ENCODE measurements around the gene CACTIN. TPM values are rescaled to one million over a fixed set of nuclear protein-coding genes. Genes with fewer than 3 reads are reported as not detected.
A peak's percentile ranks its signal among the peaks of the same experiment; 100 is the strongest.
"Not testable (repeated sequence)": the region's sequence is repeated elsewhere in the genome, so short reads cannot be mapped to it uniquely, and the experiment has no call there.

The CACTIN gene
- 10.7 TPM for total RNA-seq
- long read RNA-seq, transcript CACTIN-203 (10 exons, 3,612 nt): major isoform, 9 of 18 reads
- long read RNA-seq, partial matches to known transcripts: 2 of 18 reads
- long read RNA-seq, other reads (novel, unspliced or antisense): 7 of 18 reads

GRCh38 chr19:3626473-3627350 lies at the start of gene CACTIN:
Gene CACTIN, minus strand, starts transcription at chr19:3626790. Its CDS starts 28 bp downstream, at chr19:3626762.
- intact Hi-C loops (cut with DNase I): no loop called here
- peak; percentile 99 for DNase-seq (ENCODE audit: low spot score)

GRCh38 chr19:3674784-3675543 lies 48.4 kb upstream of the CACTIN start:
- DNase-seq (ENCODE audit: low spot score): no peak
- intact Hi-C loops (cut with DNase I): no loop called here

GRCh38 chr19:3673506-3674439 lies 47.2 kb upstream of the CACTIN start:
- no peak for DNase-seq (ENCODE audit: low spot score)
- intact Hi-C loops (cut with DNase I): no loop called here

DNA sequence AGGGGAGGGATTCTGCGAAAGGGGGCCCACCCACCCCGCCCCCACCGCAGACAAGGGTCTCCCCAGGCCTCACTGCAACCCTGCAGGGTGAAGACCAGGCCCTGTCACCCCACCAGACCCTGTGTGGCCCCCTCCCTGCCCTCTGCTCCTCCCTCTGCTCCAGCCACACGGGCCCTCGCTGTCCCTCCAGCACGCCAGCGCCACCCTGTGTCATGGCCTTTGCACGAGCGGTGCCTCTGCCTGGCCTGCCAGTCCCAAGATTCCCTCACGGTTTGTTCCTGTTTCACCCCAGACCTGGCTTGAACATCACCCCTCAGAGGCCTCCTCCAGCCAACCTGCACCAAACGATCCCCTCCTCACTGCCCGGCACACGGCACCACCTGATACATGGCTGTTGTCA lies 46.4 kb upstream of the CACTIN start:
- DNase-seq (ENCODE audit: low spot score): no peak

DNA sequence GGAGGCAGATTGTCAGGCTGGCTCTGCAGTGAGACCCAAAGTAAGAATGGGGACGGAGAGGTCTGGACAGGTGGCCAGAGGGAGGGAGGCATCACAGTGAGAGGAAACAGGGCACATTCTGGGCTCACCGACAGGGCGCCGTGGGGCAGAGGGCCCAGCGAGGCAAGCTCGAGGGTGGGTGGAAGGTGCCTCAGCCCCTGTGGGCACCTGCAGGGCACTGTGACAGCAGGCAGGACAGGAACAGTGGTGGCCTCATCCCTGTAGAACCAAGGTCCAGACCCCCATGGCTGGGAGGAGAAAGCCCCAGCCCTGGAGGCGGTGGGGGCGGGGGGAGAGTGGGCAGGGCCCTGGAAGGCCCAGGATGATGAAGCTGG lies 46.0 kb upstream of the CACTIN start:
- intact Hi-C loops (cut with DNase I): loop anchor here (1.0 kb wide), 1 partner anchor 26 kb away; no protein-coding TSS in a partner anchor
- DNase-seq (ENCODE audit: low spot score): no peak

More for the DNA sequence above, 46.4 kb upstream of the CACTIN start:
- intact Hi-C loops (cut with DNase I): loop anchor here (1.0 kb wide), 1 partner anchor 25 kb away; no protein-coding TSS in a partner anchor

- intact Hi-C loops (cut with DNase I): loop anchor here (1.0 kb wide), 1 partner anchor 26 kb away; no protein-coding TSS in a partner anchor
- DNase-seq (ENCODE audit: low spot score): no peak
Measured at GRCh38 chr19:3671680-3672574, 45.3 kb upstream of the CACTIN start.

DNA sequence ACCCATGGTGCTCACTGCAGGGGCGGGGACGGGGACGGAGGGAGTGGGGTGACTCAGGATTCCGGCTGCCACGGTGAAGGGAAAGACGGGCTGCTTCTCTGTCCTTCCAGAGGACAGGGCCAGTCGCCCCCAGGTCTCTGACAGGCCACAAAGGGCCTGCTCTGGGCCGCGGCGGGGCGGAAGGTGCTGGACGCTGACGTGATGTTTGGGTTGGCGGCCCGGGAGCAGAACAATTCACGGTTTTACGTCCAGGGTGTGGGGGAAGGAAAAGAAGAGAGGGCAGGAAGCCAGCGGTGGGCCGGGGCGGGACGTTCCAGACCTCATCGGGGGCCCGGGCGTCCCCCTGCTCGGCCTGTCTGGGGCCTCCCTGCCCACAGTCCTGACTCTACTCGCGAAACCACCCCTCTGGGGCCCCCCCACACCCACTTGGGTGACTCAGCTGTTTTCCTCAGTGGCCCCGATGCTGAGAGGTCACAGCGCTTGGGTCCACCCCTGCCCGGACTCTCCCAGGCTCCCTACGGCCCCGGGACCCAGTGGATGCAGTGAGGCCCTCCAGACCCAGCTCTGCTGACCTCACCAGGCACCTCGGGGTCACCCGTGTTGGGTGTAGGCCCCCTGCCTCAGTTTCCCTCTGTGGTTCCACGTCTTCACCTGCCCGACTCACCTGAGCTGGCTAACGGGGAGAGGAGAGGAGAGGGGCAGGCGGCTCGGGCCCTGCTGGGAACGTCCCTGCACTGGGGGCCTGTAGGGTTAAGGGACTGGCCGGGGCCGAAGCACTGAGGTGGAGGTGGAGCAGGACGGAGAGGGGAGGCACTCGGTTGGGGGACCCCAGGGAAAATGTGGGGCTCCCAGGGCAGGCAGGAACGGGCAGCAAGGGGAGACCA lies 44.4 kb upstream of the CACTIN start:
- DNase-seq (ENCODE audit: low spot score): peak; percentile 90
- intact Hi-C loops (cut with DNase I): no loop called here

GRCh38 chr19:3669947-3670795 lies 43.6 kb upstream of the CACTIN start:
- intact Hi-C loops (cut with DNase I): loop anchor here (5.0 kb wide), 1 partner anchor 537 kb away; no protein-coding TSS in a partner anchor
- peak; percentile 84 for DNase-seq (ENCODE audit: low spot score)

- DNase-seq (ENCODE audit: low spot score): no peak
- intact Hi-C loops (cut with DNase I): loop anchor here (5.0 kb wide), 1 partner anchor 538 kb away; no protein-coding TSS in a partner anchor
Measured at GRCh38 chr19:3669082-3669946, 42.7 kb upstream of the CACTIN start.

- intact Hi-C loops (cut with DNase I): loop anchor here (5.0 kb wide), 1 partner anchor 539 kb away; no protein-coding TSS in a partner anchor
- DNase-seq (ENCODE audit: low spot score): no peak
Measured at GRCh38 chr19:3668331-3669081, 41.9 kb upstream of the CACTIN start.

DNA sequence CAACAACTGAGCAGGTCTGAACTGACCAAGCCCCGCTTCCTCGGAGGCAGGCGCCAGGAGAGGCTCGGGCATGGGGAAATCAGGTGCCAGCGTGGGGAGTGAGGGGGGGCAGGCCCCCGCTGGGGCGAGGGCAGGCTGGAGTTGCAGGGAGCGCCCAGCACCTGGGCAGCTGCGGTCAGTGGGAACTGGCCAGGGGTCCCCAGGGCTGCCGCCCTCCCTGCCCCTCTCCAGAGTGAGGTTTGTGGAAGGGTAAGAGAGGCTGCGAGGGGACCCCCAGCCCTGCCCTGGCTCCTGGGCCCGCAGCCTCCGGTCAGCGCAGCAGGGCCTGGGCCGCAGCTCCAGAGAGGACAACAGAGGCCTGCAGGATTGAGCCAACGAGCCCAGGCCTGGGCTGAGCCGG lies 41.2 kb upstream of the CACTIN start:
- no peak for DNase-seq (ENCODE audit: low spot score)
- intact Hi-C loops (cut with DNase I): loop anchor here (2.0 to 5.0 kb wide), 2 partner anchors 33 to 540 kb away; partner anchors contain the start of gene PIP5K1C

GRCh38 chr19:3667037-3667638 lies 40.5 kb upstream of the CACTIN start:
- no peak for DNase-seq (ENCODE audit: low spot score)
- intact Hi-C loops (cut with DNase I): loop anchor here (2.0 to 5.0 kb wide), 2 partner anchors 34 to 540 kb away; partner anchors contain the start of gene PIP5K1C

- DNase-seq (ENCODE audit: low spot score): not testable (repeated sequence)
- intact Hi-C loops (cut with DNase I): loop anchor here (2.0 to 5.0 kb wide), 2 partner anchors 34 to 541 kb away; partner anchors contain the start of gene PIP5K1C
Measured at GRCh38 chr19:3666545-3666856, 39.9 kb upstream of the CACTIN start.

Measured in cardiac septum (tissue), 1 donor.